Kasumi-1 (cell line): ENCODE results near the gene DNMT3L.
"Not testable (repeated sequence)": the region's sequence is repeated elsewhere in the genome, so short reads cannot be mapped to it uniquely, and the experiment has no call there.

Experiments used
- DNase-seq, 2 experiments: peaks; one replicate each; lab custom pipeline; 2025; lab: John Stamatoyannopoulos, UW

The DNMT3L gene

GRCh38 chr21:44197156-44197516, 64.6 kb downstream of the DNMT3L start:
- DNase-seq, result not testable (repeated sequence)
